ENCODE data around the gene FTL.
"Not testable (repeated sequence)": the region's sequence is repeated elsewhere in the genome, so short reads cannot be mapped to it uniquely, and the experiment has no call there.

FTL gene

DNA sequence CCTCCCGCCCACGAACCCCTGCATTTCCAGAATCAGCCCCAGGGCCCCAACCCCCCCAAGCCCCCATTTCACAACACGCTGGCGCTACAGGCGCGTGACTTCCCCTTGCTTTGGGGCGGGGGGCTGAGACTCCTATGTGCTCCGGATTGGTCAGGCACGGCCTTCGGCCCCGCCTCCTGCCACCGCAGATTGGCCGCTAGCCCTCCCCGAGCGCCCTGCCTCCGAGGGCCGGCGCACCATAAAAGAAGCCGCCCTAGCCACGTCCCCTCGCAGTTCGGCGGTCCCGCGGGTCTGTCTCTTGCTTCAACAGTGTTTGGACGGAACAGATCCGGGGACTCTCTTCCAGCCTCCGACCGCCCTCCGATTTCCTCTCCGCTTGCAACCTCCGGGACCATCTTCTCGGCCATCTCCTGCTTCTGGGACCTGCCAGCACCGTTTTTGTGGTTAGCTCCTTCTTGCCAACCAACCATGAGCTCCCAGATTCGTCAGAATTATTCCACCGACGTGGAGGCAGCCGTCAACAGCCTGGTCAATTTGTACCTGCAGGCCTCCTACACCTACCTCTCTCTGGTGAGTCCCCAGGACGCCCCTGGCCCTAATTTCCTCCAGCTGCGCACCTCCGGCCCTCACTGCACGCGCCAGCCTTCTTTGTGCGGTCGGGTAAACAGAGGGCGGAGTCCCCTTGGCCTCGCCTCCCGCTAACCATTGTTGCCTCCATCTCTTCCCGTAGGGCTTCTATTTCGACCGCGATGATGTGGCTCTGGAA lies at the start of gene FTL:
Gene FTL (plus strand): TSS at position 270 of the 766 bp plus-strand sequence. CDS start 199 bp downstream, at position 469.
- DNase-seq = peak; percentile 80

DNA sequence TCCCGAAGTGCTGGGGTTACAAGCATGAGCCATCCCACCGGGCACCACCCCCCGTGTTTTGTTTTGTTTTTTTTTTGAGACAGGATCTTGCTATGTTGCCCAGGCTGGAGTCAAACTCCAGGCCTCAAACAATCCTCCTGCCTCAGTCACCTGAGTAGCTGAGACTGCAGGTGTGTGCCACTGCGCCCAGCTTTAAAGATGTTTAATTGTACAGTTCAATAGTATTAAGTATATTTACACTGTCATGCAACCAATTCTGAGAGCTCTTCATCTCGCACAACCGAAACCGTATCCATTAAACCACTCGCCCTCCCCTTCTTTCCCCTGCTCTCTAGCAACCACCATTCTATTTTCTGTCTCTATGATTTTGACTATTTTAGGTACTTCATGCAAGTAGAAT lies 49.4 kb upstream of the FTL start:
- no peak for DNase-seq

GRCh38 chr19:48918071-48918470 lies 47.0 kb upstream of the FTL start:
- DNase-seq = no peak

DNA sequence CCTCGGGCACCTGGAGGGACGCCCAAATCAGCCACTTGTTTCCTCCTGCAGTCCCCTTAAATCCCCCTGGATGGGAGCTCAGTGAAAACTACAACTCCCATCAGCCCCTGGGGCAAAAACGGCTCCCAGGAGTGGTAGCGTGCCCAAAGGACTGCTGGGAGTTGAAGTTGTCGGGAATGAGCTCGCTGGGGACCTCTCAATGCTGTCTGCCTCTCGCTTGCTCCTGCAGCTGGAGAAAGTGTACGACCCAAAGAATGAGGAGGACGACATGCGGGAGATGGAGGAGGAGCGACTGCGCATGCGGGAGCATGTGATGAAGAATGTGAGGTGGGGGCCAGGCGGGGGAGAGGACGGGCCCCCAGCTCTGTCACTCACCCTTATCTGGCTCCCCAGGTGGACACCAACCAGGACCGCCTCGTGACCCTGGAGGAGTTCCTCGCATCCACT lies 46.3 kb upstream of the FTL start:
- no peak for DNase-seq

- DNase-seq = not testable (repeated sequence)
Measured at GRCh38 chr19:48919271-48919670, 45.8 kb upstream of the FTL start.

GRCh38 chr19:48920949-48921348 lies 44.2 kb upstream of the FTL start:
- DNase-seq = no peak

GRCh38 chr19:48921721-48922500 lies 43.2 kb upstream of the FTL start:
- DNase-seq = no peak

GRCh38 chr19:48922548-48923490 lies 42.3 kb upstream of the FTL start:
- DNase-seq = no peak

DNA sequence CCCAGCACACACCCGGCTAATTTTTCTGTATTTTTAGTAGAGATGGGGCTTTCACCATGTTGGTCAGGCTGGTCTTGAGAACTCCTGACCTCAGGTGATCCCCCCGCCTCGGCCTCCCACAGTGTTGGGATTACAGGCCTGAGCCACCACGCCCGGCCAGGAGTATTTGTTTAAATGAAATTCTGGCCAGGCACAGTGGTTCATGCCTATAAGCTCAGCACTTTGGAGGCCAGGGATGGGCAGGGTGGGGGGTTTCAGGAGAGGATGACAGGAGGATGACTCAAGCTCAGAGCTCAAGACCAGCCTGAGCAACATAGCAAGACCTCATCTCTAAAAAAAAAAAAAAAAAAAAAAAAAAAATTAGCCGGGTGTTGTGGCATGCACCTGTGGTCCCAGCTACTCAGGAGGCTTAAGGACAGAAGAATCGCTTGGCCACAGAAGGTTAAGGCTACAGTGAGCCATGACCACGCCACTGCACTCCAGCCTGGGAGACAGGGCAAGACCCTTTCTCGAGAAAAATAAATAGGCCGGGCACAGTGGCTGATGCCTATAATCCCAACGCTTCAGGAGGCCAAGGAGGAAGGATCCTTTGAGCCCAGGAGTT lies 39.8 kb upstream of the FTL start:
- DNase-seq = no peak

DNA sequence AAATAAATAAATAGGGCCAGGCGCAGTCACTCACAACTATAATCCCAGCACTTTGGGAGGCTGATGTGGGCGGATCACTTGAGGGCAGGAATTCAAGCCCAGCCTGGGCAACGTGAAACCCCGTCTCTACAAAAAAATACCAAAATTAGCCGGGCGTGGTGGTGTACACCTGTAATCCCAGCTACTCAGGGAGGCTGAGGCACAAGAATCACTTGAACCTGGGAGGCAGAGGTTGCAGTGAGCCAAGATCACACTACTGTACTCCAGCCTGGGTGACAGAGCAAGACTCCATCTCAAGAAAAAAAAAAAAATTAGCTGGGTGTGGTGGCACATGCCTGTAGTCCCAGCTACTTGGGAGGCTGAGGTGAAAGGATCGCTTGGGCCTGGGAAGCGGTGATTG lies 39.2 kb upstream of the FTL start:
- not testable (repeated sequence) for DNase-seq

DNA sequence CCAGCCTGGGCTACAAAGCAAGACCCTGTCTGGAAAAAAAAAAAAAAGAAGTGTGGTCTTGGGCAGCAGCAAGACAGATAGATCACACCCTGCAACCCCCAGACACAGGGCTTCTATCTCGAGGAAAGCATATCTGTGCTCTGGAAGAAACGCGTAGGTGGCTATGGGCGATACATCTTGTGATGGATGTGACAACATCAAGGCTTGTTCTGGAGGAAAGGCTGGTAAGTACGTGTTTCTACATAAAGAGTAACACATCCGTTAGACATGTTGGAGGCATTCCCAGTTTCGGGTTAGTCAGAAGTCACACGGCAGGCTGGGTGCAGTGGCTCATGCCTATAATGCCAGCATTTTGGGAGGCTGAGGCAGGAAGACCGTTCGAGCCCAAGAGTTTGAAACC lies 38.2 kb upstream of the FTL start:
- DNase-seq = no peak

DNA sequence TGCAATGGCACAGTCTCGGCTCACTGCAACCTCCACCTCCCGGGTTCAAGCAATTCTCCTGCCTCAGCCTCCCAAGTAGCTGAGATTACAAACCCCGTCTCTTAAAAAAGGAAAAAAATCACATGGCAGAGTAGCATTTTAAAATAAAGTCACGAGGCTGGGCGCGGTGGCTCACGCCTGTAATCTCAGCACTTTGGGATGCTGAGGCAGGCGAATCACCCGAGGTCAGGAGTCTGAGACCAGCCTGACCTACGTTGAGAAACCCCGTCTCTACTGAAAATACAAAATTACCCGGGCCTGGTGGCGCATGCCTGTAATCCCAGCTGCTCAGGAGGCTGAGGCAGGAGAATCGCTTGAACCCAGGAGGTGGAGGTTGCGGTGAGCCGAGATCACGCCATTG lies 37.4 kb upstream of the FTL start:
- DNase-seq = not testable (repeated sequence)

DNA sequence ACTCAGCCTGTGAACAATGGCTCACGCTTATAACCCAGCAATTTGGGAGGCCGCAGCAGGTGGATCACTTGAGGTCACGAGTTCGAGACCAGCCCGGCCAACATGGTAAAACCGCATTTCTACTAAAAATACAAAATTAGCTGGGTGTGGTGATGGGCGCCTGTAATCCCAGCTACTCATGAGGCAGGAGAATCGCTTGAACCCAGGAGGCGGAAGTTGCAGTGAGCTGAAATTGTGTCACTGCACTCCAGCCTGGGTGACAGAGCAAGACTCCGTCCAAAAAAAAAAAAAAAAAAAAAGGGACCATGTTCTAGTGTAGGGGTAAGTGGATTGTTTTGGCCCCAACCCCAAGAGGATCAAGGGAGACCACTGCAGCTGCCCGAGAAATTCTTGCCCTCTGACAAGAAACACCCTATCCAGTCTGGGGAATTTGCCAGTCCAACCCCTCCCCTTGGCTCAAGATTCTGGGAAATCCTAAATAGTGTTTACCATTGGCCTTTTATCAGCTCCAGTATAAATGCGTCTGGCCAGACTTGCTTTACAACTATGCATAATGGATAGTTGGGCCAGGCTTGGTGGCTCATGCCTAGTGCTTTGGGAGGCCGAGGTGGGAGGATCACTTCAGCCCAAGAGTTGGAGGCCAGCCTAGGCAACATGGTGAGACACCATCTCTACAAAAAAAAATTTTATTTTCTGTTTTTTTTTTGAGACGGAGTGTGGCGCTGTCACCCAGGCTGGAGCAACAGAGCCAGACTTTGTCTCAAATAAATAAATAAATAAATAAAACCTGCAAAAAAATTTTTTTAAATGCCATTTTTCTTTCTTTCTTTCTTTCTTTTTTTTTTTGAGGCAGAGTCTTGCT lies 36.7 kb upstream of the FTL start:
- DNase-seq = no peak

GRCh38 chr19:48933382-48933932 lies 31.7 kb upstream of the FTL start, which contains the start of gene DHDH:
DHDH (plus strand) TSS chr19:48933699; CDS start chr19:48933722, 23 bp downstream.
- peak; percentile 15 for DNase-seq

DNA sequence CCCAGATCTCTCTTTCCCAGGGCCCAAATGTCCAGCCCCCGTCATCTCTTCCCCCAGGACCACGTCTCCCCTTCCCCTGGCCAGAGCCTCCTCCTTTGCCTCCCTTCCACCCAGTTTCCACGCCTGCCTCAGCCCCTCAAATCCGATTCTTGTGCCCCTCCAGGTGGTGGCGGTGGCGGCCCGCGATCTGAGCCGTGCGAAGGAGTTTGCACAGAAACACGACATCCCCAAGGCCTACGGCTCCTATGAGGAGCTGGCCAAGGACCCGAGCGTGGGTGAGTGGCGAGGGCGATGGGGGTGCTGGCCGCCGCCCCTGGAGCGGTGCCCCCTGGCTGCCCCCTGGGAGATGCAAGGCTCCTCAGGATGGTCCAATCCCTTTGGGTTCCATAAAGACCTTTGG lies 30.3 kb upstream of the FTL start:
- DNase-seq = no peak

GRCh38 chr19:48935864-48936263 lies 29.2 kb upstream of the FTL start:
- DNase-seq = no peak

DNA sequence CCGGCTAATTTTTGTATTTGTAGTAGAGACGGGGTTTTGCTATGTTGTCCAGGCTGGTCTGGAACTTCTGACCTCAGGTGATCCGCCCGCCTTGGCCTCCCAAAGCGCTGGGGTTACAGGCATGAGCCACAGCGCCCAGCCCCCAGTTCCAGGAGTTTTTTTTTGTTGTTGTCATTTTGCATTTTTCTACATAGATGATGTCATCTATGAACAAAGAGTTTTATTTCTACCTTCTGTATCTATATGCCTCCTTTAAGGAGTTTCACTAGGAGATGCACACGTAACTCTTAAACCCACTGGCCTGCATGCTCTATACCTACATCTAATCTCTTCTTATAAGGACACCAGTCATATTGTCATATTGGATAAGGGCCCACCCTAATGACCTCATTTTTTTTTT lies 26.9 kb upstream of the FTL start:
- DNase-seq = no peak

- DNase-seq = no peak
Measured at GRCh38 chr19:48940902-48941301, 24.2 kb upstream of the FTL start.

DNA sequence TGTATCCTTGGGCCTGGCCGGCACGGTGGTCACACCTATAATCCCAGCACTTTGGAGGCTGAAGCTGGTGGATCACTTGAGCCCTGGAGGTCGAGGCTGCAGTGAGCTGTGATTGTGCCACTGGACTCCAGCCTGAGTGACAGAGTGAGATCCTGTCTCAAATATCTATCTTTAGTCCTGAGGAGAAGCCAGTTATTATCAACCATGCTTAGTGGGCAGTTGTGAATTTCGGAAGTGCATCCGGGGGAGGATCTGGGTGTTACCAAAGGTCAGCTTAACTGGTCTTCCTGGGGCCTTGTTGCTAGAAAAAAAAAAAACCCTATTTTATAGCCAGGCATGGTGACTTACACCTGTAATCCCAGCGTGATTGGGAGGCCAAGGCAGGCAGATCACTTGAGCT lies 22.0 kb upstream of the FTL start:
- no peak for DNase-seq

DNA sequence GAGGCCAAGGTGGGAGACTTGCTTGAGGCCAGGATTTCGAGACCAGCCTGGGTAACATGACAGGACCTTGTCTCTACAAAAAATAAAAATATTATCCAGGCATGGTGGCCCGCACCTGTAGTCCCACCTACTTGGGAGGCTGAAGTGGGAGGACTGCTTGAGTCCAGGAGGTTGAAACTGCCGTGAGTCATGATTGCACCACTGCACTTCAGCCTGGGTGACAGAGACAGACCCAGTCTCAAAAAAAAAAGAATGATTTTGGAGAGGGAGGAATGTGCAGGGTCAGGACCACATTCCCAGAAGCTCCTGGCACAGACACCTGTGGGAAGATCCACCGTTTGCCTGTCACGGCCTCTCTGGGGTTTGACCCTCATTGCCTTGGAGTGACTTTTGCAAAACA lies 19.7 kb upstream of the FTL start:
- DNase-seq = no peak

GRCh38 chr19:48945817-48946216 lies 19.3 kb upstream of the FTL start:
- no peak for DNase-seq
